HFF-Myc (cell line): ENCODE measurements around the gene OLIG2.

Experiments
- DNase-seq: peaks from one replicate; pipeline ENCODE4 v3.0.0-alpha.2; 2011; ENCODE audit warnings: low read depth; ENCODE audit errors: extremely low read depth
- H3K4me3 ChIP-seq: replicated peaks from 2 replicates; pipeline ENCODE4 v1.5.1; 2011; ENCODE audit warnings: low read depth, mild to moderate bottlenecking, control low read depth, low read length
- TF ChIP-seq, protein P1 (sequence below): IDR thresholded peaks from 2 replicates; pipeline ENCODE4 v1.5.1; 2012; ENCODE audit warnings: mild to moderate bottlenecking, low read depth, low read length, control low read depth; ENCODE audit errors: missing control alignments

OLIG2 gene

DNA sequence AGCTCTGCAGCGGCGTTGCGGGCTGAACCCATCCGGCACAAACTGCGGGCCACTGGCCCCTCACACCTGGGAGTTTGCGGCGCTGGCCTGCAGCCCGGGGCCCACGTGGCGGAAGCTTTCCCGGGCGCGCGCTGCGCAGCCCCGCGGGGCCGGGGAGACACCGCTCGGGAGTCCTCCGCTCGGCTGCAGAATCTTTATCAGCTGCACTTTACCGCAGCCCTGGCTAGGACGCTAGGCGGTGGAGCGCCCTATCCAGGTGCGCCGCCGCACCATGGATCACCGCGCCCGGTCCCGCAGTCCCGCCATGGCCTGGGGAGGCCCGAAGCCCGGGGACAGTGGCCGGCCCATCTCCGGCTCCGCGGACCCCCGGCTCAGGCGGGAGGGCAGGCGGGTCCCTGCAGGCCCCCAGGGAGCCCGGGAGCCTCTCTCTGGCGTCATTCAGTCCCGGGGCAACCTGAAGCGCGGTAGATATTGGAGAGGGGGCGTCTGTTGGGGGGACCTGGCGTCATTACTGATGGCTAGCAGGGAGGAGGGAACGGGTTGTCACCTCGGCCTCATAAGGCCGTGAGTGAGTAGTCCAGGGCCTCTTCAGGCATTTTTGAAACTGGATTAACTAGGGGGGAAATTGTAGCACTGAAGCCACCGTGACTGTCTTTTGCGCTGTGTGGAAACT lies 5.7 kb upstream of the OLIG2 start:
- DNase-seq = no peak
- TF ChIP-seq, protein P1, sequence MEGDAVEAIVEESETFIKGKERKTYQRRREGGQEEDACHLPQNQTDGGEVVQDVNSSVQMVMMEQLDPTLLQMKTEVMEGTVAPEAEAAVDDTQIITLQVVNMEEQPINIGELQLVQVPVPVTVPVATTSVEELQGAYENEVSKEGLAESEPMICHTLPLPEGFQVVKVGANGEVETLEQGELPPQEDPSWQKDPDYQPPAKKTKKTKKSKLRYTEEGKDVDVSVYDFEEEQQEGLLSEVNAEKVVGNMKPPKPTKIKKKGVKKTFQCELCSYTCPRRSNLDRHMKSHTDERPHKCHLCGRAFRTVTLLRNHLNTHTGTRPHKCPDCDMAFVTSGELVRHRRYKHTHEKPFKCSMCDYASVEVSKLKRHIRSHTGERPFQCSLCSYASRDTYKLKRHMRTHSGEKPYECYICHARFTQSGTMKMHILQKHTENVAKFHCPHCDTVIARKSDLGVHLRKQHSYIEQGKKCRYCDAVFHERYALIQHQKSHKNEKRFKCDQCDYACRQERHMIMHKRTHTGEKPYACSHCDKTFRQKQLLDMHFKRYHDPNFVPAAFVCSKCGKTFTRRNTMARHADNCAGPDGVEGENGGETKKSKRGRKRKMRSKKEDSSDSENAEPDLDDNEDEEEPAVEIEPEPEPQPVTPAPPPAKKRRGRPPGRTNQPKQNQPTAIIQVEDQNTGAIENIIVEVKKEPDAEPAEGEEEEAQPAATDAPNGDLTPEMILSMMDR = no peak
- H3K4me3 ChIP-seq = no peak overlapping the region

DNA sequence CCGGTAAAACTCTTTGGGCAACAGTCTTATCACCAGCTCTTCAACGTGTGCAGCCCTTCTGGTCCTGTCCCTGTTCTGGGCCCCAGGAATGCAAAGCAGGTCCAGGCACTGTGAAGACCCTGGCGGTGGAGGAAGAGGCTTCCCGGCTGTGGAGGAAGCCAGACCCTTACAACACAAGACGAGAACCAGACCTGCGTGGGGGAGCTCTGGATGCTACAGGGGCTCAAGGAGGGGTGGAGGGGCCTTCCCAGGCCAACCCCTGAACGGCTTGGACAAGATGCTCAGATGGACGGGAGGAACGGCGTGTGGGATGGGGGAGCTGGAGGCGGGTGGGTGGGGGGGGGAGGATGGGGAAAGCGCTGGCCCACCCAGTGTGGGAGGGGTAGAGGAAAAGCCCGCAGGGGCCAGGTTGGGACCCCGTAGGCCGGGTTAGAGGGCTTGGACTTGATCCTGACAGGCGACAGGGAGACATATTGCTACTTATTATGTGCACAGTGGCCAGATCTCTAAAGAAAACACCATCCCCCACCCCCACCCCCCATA lies 5.1 kb upstream of the OLIG2 start:
- TF ChIP-seq, protein P1 = no peak
- no peak overlapping the region for H3K4me3 ChIP-seq
- DNase-seq = no peak

DNA sequence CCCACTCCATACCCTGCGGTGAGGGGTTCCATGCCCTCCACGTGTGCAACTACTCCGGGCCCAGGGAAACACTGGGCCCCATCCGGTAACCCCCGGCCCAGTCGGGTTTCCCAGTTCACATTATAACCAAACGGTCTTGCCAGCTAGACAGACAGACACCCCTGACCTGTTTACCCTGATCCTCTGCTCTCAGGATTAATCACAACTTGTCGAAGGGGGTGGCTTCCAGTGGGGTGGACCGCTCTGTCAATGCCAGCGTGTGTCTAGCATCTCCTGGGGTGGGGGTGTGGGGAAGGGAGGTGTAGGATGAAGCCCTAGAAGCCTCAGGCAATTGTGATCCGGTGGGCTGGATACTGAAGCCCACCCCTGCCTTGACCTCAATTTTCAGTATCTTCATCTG lies 4.6 kb upstream of the OLIG2 start:
- TF ChIP-seq, protein P1 = no peak
- no peak for DNase-seq
- no peak overlapping the region for H3K4me3 ChIP-seq

DNA sequence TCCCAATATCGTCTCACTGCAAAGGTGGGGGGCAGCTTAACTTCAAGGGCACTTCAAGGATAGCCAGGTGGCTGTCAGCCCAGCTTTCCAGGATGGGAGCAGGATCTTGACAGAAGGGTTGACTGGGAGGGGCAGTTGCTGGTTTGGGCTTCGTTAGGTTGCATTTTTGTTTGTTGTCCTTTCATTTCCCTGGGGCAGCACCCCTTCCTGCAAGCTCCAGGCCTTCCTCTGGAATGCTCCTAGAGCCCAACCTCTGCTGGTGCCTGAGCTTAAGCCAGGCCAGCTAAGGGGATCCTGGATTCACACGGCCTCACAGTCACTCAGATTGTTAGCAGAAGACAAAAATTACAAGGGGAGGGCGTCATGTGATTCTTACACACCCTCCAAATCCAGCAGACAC lies 4.1 kb upstream of the OLIG2 start:
- no peak for DNase-seq
- H3K4me3 ChIP-seq = no peak overlapping the region
- TF ChIP-seq, protein P1 = no peak

DNA sequence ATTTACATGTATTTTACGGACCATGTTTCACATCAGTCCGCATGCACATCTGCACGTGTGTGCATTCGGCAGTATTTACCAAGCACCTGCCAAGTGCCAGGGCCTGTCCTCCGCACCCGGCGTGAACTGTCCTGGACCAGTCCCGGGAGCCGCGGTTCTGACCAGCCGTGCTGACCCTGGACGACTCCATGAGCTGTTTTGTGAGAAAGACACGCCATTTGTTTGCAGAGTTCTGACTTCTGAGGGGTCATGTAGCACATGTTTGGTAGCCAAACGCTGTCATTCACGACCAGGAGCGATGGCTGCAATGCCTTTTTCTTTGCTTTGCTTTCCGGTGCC lies 3.3 kb upstream of the OLIG2 start:
- no peak for DNase-seq
- H3K4me3 ChIP-seq = no peak overlapping the region
- TF ChIP-seq, protein P1 = no peak

DNA sequence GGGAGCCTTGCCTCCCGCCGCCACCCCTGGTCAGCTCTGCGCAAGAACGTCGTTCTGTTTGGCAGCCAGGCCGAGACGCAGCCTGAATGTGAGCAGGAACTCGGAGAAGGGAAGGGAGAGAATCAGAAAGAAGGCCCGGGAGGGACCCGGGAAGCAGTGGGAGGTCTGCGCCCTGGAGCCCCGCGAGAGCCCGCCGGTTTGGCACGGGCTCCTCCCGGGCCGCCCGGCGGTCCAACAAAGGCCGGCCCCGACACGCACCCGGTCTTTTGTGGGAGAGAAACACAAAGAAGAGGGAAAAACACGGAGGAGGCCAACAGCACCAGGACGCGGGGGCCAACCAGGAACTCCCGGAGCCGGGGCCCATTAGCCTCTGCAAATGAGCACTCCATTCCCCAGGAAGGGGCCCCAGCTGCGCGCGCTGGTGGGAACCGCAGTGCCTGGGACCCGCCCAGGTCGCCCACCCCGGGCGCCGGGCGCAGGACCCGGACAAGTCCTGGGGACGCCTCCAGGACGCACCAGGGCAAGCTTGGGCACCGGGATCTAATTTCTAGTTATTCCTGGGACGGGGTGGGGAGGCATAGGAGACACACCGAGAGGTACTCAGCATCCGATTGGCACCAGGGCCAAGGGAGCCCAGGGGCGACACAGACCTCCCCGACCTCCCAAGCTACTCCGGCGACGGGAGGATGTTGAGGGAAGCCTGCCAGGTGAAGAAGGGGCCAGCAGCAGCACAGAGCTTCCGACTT lies 2.7 kb upstream of the OLIG2 start:
- TF ChIP-seq, protein P1 = no peak
- no peak overlapping the region for H3K4me3 ChIP-seq
- DNase-seq = no peak
